Uterus (tissue), 2 donors: ENCODE data around the gene CHST12.

Experiments
- CTCF ChIP-seq, 4 experiments: fragments of 200-600 bp in 2 of 4; fragments of 450-650 bp in 2 of 4; sonication (generic) in 2 of 4; IDR thresholded peaks; one replicate each; pipeline ENCODE4 v1.5.1; 2016 to 2019; ENCODE audit warnings: antibody characterized with exemption in 4 of 4, mild to moderate bottlenecking in 2 of 4, moderate library complexity in 1 of 4
- POLR2A ChIP-seq, 2 donors: fragments of 450-650 bp; IDR thresholded peaks; one replicate each; pipeline ENCODE4 v1.6.1; 2016; ENCODE audit warnings: antibody characterized with exemption in 2 of 2, mild to moderate bottlenecking in 1 of 2, moderate library complexity in 1 of 2

GRCh38 chr7:2425749-2426148, 22.3 kb downstream of the CHST12 start:
- TF ChIP-seq CTCF (IDR thresholded peaks at IDR 0.05): no peak
- no peak for TF ChIP-seq POLR2A (IDR thresholded peaks at IDR 0.05)
